A549 (cell line): Measurements from ENCODE around the gene MCTP1.

Experiments used
- CBX8 ChIP-seq: fragments of 200-600 bp; sonication (generic); IDR thresholded peaks from 2 replicates; pipeline ENCODE4 v1.6.1; 2016
- CTCF ChIP-seq: fragments of >200 bp; sonication (Bioruptor Twin); formaldehyde crosslinking; IDR thresholded peaks from 3 replicates; pipeline ENCODE4 v1.5.1; 2016
- EP300 ChIP-seq, 2 experiments: fragments of >200 bp; sonication (Bioruptor Twin); formaldehyde crosslinking; IDR thresholded peaks; 2 replicates in 1 of 2; 3 replicates in 1 of 2; pipeline ENCODE4 v1.6.1; 2016 to 2017
- KDM5A ChIP-seq: fragments of 200-600 bp; sonication (generic); IDR thresholded peaks from 2 replicates; pipeline ENCODE4 v1.6.1; 2016; ENCODE audit warnings: antibody characterized with exemption, mild to moderate bottlenecking
- MAX ChIP-seq: IDR thresholded peaks from 2 replicates; pipeline ENCODE4 v1.6.1; 2012
- NFE2L2 ChIP-seq: fragments of 150-350 bp; conservative IDR thresholded peaks from 2 replicates; pipeline ENCODE4 v1.6.1; 2014; ENCODE audit warnings: low read length
- POLR2A ChIP-seq: IDR thresholded peaks from 2 replicates; pipeline ENCODE4 v1.6.1; 2012; ENCODE audit warnings: mild to moderate bottlenecking, low read length
- RAD21 ChIP-seq, 2 experiments: fragments of >200 bp in 1 of 2; sonication (Bioruptor Twin) in 1 of 2; formaldehyde crosslinking in 1 of 2; IDR thresholded peaks in 1 of 2; conservative IDR thresholded peaks in 1 of 2; 2 replicates in 1 of 2; 3 replicates in 1 of 2; pipeline ENCODE4 v1.6.1; 2012 to 2018; ENCODE audit warnings: inconsistent platforms in 1 of 2
- SREBF2 ChIP-seq: fragments of 450-650 bp; IDR thresholded peaks from 2 replicates; pipeline ENCODE4 v1.6.1; 2014; ENCODE audit warnings: mild to moderate bottlenecking, moderate library complexity
- USF2 ChIP-seq: fragments of 450-650 bp; IDR thresholded peaks from 2 replicates; pipeline ENCODE4 v1.6.1; 2014; ENCODE audit warnings: antibody characterized with exemption

- TF ChIP-seq MAX, result no peak
- TF ChIP-seq USF2, result no peak
- no peak for TF ChIP-seq CTCF
- no peak for TF ChIP-seq EP300 (IDR thresholded peaks at IDR 0.05)
- TF ChIP-seq NFE2L2, result no peak
- TF ChIP-seq SREBF2, result no peak
- TF ChIP-seq CBX8, result no peak
- no peak for TF ChIP-seq KDM5A
- no peak for TF ChIP-seq RAD21 (conservative IDR thresholded peaks at IDR 0.05 in 1 of 2, IDR thresholded peaks at IDR 0.05 in 1 of 2)
- TF ChIP-seq POLR2A, result no peak
Measured at GRCh38 chr5:95159603-95160002, 125.3 kb downstream of the MCTP1 start.
